Endothelial cell (in vitro differentiated cells): ENCODE data around the gene EEF1AKMT4. TPM values are rescaled to one million over a fixed set of nuclear protein-coding genes. Genes with fewer than 3 reads are reported as not detected.

Source experiments
- DNase-seq: peaks from one replicate; pipeline ENCODE4 v3.0.0; 2021; ENCODE audit warnings: low spot score
- H3K27ac Mint-ChIP-seq: one replicate; pipeline ENCODE4 v1.8.0; 2021; ENCODE audit warnings: mixed read lengths, inconsistent platforms; ENCODE audit not compliant: unreplicated experiment
- H3K27me3 Mint-ChIP-seq: one replicate; pipeline ENCODE4 v1.8.0; 2021; ENCODE audit warnings: mild to moderate bottlenecking, moderate library complexity, mixed read lengths, inconsistent platforms; ENCODE audit not compliant: unreplicated experiment
- H3K36me3 Mint-ChIP-seq: one replicate; pipeline ENCODE4 v1.8.0; 2021; ENCODE audit warnings: mild to moderate bottlenecking, low read depth, mixed read lengths, inconsistent platforms; ENCODE audit not compliant: unreplicated experiment
- H3K4me1 Mint-ChIP-seq: one replicate; pipeline ENCODE4 v1.8.0; 2021; ENCODE audit warnings: mild to moderate bottlenecking, mixed read lengths, inconsistent platforms; ENCODE audit not compliant: unreplicated experiment
- H3K4me3 Mint-ChIP-seq: one replicate; pipeline ENCODE4 v1.8.0; 2021; ENCODE audit warnings: mild to moderate bottlenecking, mixed read lengths, inconsistent platforms; ENCODE audit not compliant: unreplicated experiment
- H3K9me3 Mint-ChIP-seq: one replicate; pipeline ENCODE4 v1.8.0; 2021; ENCODE audit warnings: mixed read lengths, inconsistent platforms; ENCODE audit not compliant: unreplicated experiment
- CTCF ChIP-seq: fragments of 200-600 bp; sonication (generic); IDR thresholded peaks from one replicate; pipeline ENCODE4 v1.5.0; 2021; ENCODE audit warnings: antibody characterized with exemption; ENCODE audit not compliant: unreplicated experiment
- total RNA-seq: library from RNA; stranded (reverse); fragmentation: NEBNext Ultra II Directional; extraction: Animal tissue kit (Norgen Biotek cat#: 25700); gene quantifications from one replicate; pipeline ENCODE4 v1.2.1, GENCODE V29; 2021; ENCODE audit not compliant: unreplicated experiment

The EEF1AKMT4 gene
- total RNA-seq, 1 donor from 2014 or later, result 5.7 TPM

DNA sequence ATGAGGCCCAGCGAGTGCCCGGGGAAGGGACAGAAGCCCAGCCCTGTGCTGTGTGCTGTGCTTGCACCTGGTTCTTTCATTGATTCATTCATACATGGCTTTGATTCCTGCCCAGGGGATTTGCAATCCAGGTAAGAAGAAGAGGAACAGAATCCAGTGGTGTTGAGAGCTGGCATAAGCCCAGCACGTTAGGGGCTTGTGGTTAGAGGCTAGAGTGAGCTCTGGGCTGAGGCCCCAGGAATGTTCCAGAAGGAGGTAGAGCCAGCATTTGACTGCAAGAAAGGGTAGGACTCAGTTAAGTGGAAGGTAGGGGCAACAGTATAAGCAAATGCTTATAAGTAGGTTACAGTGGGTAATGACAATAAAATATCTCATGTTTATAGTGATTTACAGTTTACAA lies 17.8 kb upstream of the EEF1AKMT4 start:
- H3K27me3 Mint-ChIP-seq, result peaks cover 37% of the 10 kb centered on the region
- no peak overlapping the region for H3K27ac Mint-ChIP-seq
- no peak for DNase-seq
- H3K36me3 Mint-ChIP-seq, result peaks cover 11% of the 10 kb centered on the region
- H3K9me3 Mint-ChIP-seq, result no peaks in the 10 kb centered on the region
- peaks cover 19% of the 10 kb centered on the region for H3K4me1 Mint-ChIP-seq
- no peak for TF ChIP-seq CTCF
- H3K4me3 Mint-ChIP-seq, result peak overlapping the region; percentile 89

- no peak overlapping the region for H3K27ac Mint-ChIP-seq
- no peak for TF ChIP-seq CTCF
- H3K36me3 Mint-ChIP-seq, result peaks cover 14% of the 10 kb centered on the region
- peaks cover 41% of the 10 kb centered on the region for H3K27me3 Mint-ChIP-seq
- DNase-seq, result no peak
- H3K4me1 Mint-ChIP-seq, result peaks cover 24% of the 10 kb centered on the region
- no peaks in the 10 kb centered on the region for H3K9me3 Mint-ChIP-seq
- no peak overlapping the region for H3K4me3 Mint-ChIP-seq
These were observed 16.2 kb upstream of the EEF1AKMT4 start for GRCh38 chr3:184233127-184233843.

- no peaks in the 10 kb centered on the region for H3K9me3 Mint-ChIP-seq
- peaks cover 24% of the 10 kb centered on the region for H3K4me1 Mint-ChIP-seq
- peaks cover 14% of the 10 kb centered on the region for H3K36me3 Mint-ChIP-seq
- no peak overlapping the region for H3K27ac Mint-ChIP-seq
- no peak for TF ChIP-seq CTCF
- no peak overlapping the region for H3K4me3 Mint-ChIP-seq
- H3K27me3 Mint-ChIP-seq, result peaks cover 38% of the 10 kb centered on the region
- no peak for DNase-seq
These were observed 15.2 kb upstream of the EEF1AKMT4 start for GRCh38 chr3:184234224-184234623.

- Mint-ChIP-seq H3K4me3 (no peak overlapping the region), H3K4me1 (peaks cover 24% of the 10 kb centered on the region), H3K27me3 (peaks cover 36% of the 10 kb centered on the region), H3K27ac (no peak overlapping the region), H3K9me3 (no peaks in the 10 kb centered on the region), H3K36me3 (peaks cover 14% of the 10 kb centered on the region)
- TF ChIP-seq CTCF, result no peak
- DNase-seq, result no peak
These were observed 14.6 kb upstream of the EEF1AKMT4 start for GRCh38 chr3:184234671-184235380.
